ENCODE measurements around the gene RPS21. TPM values are rescaled to one million over a fixed set of nuclear protein-coding genes. Genes with fewer than 3 reads are reported as not detected.

The RPS21 gene
- total RNA-seq, 6 donors from 2014 or later = 94.6 to 1,381 (median 998) TPM

DNA sequence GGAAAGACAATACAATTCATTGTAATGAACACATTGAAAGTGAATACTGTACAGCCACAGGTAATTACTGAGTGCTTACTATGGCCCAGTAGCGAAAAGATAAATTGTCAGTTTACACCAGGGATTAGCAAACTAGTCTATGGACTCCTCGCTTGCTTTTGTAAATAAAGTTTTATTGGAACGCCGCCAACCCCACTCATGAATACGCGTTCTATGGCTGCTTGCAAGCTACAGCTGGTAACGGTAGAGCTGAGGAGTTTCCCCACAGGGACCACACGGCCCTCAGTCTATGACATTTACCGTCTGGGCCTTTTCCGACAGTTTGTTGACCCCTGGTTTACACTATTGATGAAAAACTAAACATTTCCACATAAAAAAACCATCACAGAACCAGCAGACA lies 44.0 kb upstream of the RPS21 start:
- no peak for TF ChIP-seq POLR2AphosphoS5 (IDR thresholded peaks at IDR 0.05)
- TF ChIP-seq POLR2A (IDR thresholded peaks at IDR 0.05) = no peak
- TF ChIP-seq EP300 (IDR thresholded peaks at IDR 0.05) = no peak
- TF ChIP-seq, protein P1, sequence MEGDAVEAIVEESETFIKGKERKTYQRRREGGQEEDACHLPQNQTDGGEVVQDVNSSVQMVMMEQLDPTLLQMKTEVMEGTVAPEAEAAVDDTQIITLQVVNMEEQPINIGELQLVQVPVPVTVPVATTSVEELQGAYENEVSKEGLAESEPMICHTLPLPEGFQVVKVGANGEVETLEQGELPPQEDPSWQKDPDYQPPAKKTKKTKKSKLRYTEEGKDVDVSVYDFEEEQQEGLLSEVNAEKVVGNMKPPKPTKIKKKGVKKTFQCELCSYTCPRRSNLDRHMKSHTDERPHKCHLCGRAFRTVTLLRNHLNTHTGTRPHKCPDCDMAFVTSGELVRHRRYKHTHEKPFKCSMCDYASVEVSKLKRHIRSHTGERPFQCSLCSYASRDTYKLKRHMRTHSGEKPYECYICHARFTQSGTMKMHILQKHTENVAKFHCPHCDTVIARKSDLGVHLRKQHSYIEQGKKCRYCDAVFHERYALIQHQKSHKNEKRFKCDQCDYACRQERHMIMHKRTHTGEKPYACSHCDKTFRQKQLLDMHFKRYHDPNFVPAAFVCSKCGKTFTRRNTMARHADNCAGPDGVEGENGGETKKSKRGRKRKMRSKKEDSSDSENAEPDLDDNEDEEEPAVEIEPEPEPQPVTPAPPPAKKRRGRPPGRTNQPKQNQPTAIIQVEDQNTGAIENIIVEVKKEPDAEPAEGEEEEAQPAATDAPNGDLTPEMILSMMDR (IDR thresholded peaks at IDR 0.05) = no peak
- DNase-seq (no peak), ATAC-seq (ENCODE audit: low FRiP score in 2 of 2) (no peak)
- H3K4me3 ChIP-seq = no peak overlapping the region
- 77 to 79% methylated on average over 10 of the region's 10 CpGs for WGBS, 2 donors
- no peaks in the 10 kb centered on the region for H3K27me3 ChIP-seq
- peaks cover 2 to 97% (median 40%) of the 10 kb centered on the region in 4 donors for H3K36me3 ChIP-seq
- no peaks in the 10 kb centered on the region for H3K4me1 ChIP-seq
- H3K9me3 ChIP-seq = no peaks in the 10 kb centered on the region
- no peak overlapping the region for H3K27ac ChIP-seq

DNA sequence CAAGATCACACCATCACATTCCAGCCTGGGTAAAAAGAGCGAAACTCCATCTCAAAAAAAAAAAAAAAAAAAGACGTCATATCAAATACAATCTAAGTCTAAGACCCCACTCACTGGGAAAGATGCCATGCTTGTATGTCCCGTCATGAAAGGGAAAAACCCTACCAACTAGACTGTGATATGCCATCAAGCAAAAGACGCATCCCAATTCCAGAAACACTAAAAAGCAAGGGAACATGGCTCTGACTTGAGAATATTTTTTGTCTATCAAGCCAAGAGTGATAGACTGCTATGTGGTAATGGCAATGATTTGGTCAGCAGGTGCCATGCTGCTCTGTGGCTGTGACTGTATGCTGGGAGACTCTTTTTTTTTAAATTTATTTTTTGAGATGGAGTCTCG lies 42.8 kb upstream of the RPS21 start:
- Histone ChIP-seq H3K4me1 (no peaks in the 10 kb centered on the region), H3K36me3 (peaks cover 2 to 90% (median 33%) of the 10 kb centered on the region in 4 donors), H3K27ac (no peak overlapping the region), H3K27me3 (no peaks in the 10 kb centered on the region), H3K4me3 (no peak overlapping the region), H3K9me3 (no peaks in the 10 kb centered on the region)
- TF ChIP-seq EP300 (IDR thresholded peaks at IDR 0.05) (no peak), POLR2A (IDR thresholded peaks at IDR 0.05) (no peak), POLR2AphosphoS5 (IDR thresholded peaks at IDR 0.05) (no peak)
- TF ChIP-seq, protein P1 (IDR thresholded peaks at IDR 0.05) = no peak
- DNase-seq = no peak
- WGBS, 2 donors = 93 to 96% methylated on average over 5 of the region's 5 CpGs
- no peak for ATAC-seq (ENCODE audit: low FRiP score in 2 of 2)

DNA sequence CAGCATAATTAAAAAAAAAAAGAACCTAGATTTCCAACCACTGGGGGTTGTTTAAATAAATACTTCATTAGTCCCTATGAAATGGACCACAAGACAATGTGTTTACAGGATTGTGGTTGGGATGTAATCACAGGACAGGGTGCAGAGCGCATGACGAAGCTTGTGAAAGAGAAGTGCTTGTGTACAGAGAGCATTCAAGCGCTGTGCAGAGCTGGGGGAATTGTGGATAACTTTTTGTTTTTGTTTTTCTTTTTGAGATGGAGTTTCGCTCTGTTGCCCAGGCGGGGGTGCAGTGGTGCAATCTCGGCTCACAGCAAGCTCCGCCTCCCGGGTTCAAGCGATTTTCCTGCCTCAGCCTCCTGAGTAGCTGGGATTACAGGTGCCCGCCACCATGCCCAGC lies 42.1 kb upstream of the RPS21 start:
- Histone ChIP-seq H3K4me3 (no peak overlapping the region), H3K36me3 (peaks cover 2 to 86% (median 31%) of the 10 kb centered on the region in 4 donors), H3K27ac (no peak overlapping the region), H3K27me3 (no peaks in the 10 kb centered on the region), H3K4me1 (no peaks in the 10 kb centered on the region), H3K9me3 (no peaks in the 10 kb centered on the region)
- WGBS, 2 donors = 84 to 87% methylated on average over 10 of the region's 10 CpGs
- no peak for DNase-seq
- TF ChIP-seq POLR2AphosphoS5 (IDR thresholded peaks at IDR 0.05) = no peak
- TF ChIP-seq POLR2A (IDR thresholded peaks at IDR 0.05) = no peak
- TF ChIP-seq, protein P1 (IDR thresholded peaks at IDR 0.05) = no peak
- no peak for TF ChIP-seq EP300 (IDR thresholded peaks at IDR 0.05)
- ATAC-seq (ENCODE audit: low FRiP score in 2 of 2) = no peak

DNA sequence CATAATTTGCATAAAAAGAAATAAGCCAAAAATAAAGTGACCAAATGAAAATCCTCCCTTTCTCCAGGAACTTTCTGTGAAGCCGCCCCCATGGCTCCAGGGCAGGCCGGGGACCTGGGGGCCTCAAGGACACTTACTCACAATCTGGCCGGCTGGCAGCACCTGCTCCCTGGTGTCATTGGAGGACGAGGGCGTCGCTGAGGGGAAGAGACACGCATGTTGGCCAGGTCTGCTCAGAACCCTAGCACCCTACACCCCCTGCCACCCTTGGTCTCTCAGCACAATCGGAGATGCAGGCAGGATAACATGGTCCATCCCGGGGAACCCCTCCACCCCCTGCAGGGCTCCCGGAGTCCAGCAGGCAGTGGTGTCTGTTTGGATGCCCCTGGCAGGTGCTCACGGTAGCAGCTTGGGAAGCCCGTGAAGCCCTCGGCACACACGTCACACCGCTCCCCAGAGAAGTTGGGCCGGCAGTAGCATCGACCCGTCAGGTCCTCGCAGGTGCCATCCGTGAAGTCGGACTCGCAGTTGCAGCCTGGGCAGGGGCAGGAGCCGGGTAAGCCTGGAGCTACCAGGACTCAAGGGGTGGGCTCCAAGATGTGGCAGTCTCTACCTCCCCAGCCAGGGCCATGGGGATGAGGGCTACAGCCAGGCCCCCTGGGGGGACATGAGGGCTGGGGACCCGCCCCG lies 41.1 kb upstream of the RPS21 start:
- DNase-seq = peak in 1 of 2 donors; percentile 75
- H3K9me3 ChIP-seq = no peaks in the 10 kb centered on the region
- H3K27ac ChIP-seq = peak overlapping the region in 1 of 4 donors; percentile 2

More for the DNA sequence above, 41.1 kb upstream of the RPS21 start:
- peaks cover 0 to 7% (median under 1%) of the 10 kb centered on the region in 4 donors for H3K4me1 ChIP-seq
- H3K36me3 ChIP-seq = peaks cover 3 to 86% (median 34%) of the 10 kb centered on the region in 4 donors
- H3K4me3 ChIP-seq = no peak overlapping the region
- no peak for TF ChIP-seq EP300 (IDR thresholded peaks at IDR 0.05)
- TF ChIP-seq POLR2AphosphoS5 (IDR thresholded peaks at IDR 0.05) = no peak
- TF ChIP-seq POLR2A (IDR thresholded peaks at IDR 0.05) = no peak
- TF ChIP-seq, protein P1 (IDR thresholded peaks at IDR 0.05) = no peak
- WGBS, 2 donors = 60 to 96% methylated on average over 3 to 22 of the region's 25 CpGs
- no peaks in the 10 kb centered on the region for H3K27me3 ChIP-seq
- no peak for ATAC-seq (ENCODE audit: low FRiP score in 2 of 2)
